Transverse colon (tissue), 4 donors: Measurements from ENCODE around the gene LYZL1.

ENCODE experiments used
- CTCF ChIP-seq, 5 experiments: fragments of 200-600 bp in 3 of 5; fragments of 450-650 bp in 2 of 5; sonication (generic) in 3 of 5; IDR thresholded peaks; 1 replicate in 2 of 5; 2 replicates in 3 of 5; pipeline ENCODE4 v1.5.1; 2016 to 2017; ENCODE audit warnings: antibody characterized with exemption in 5 of 5, inconsistent platforms in 3 of 5, mild to moderate bottlenecking in 2 of 5, moderate library complexity in 1 of 5
- POLR2A ChIP-seq: fragments of 450-650 bp; IDR thresholded peaks from one replicate; pipeline ENCODE4 v1.6.1; 2016; ENCODE audit warnings: antibody characterized with exemption, mild to moderate bottlenecking, moderate library complexity
- POLR2AphosphoS5 ChIP-seq, 3 donors: sonication (generic); formaldehyde crosslinking; IDR thresholded peaks; one replicate each; pipeline ENCODE4 v1.6.1; 2016; ENCODE audit warnings: antibody characterized with exemption in 3 of 3

GRCh38 chr10:29243066-29243465 is 45.8 kb upstream of the LYZL1 start:
- TF ChIP-seq CTCF (IDR thresholded peaks at IDR 0.05) = no peak
- TF ChIP-seq POLR2A = no peak
- no peak for TF ChIP-seq POLR2AphosphoS5 (IDR thresholded peaks at IDR 0.05)
